Keratinocyte (primary cell): ENCODE results near the gene DGKZ. TPM values are rescaled to one million over a fixed set of nuclear protein-coding genes. Genes with fewer than 3 reads are reported as not detected.

Experiments used
- DNase-seq: peaks from one replicate; pipeline ENCODE4 v3.0.0-alpha.2; 2011; ENCODE audit warnings: low read depth, missing footprints, low spot score
- FAIRE-seq: peaks from 2 replicates; lab custom pipeline; 2011; peaks lifted over from hg19 to GRCh38; lab: Jason Lieb, UNC
- H2AFZ ChIP-seq: 2 replicates; pipeline ENCODE4 v1.6.0; 2012; ENCODE audit warnings: low read length, control low read depth, inconsistent platforms; ENCODE audit not compliant: control insufficient read depth
- H3K27ac ChIP-seq: 2 replicates; pipeline ENCODE4 v1.5.1; 2011; ENCODE audit warnings: low read length; ENCODE audit not compliant: control insufficient read depth, insufficient read depth
- H3K27me3 ChIP-seq: 3 replicates; pipeline ENCODE4 v1.6.0; 2011; ENCODE audit warnings: low read length; ENCODE audit not compliant: control insufficient read depth, insufficient read depth; ENCODE audit errors: extremely low read depth
- H3K36me3 ChIP-seq, 2 experiments: 2 replicates in 1 of 2; 3 replicates in 1 of 2; pipeline ENCODE4 v1.5.1; 2011; ENCODE audit warnings: low read length in 2 of 2, mild to moderate bottlenecking in 1 of 2; ENCODE audit not compliant: control insufficient read depth in 2 of 2, insufficient read depth in 2 of 2; ENCODE audit errors: extremely low read depth in 1 of 2
- H3K4me1 ChIP-seq: 3 replicates; pipeline ENCODE4 v1.5.1; 2011; ENCODE audit warnings: low read length; ENCODE audit not compliant: control insufficient read depth, insufficient read depth; ENCODE audit errors: extremely low read depth
- H3K4me2 ChIP-seq: 3 replicates; pipeline ENCODE4 v1.6.0; 2011; ENCODE audit warnings: low read depth, low read length; ENCODE audit not compliant: control insufficient read depth, insufficient read depth; ENCODE audit errors: extremely low read depth
- H3K4me3 ChIP-seq, 3 experiments: fragments of 200-600 bp in 1 of 3; sonication (generic) in 1 of 3; 2 replicates in 2 of 3; 3 replicates in 1 of 3; pipeline ENCODE4 v1.5.1; 2011 to 2016; ENCODE audit warnings: low read length in 3 of 3, mild to moderate bottlenecking in 3 of 3, control low read depth in 2 of 3, inconsistent platforms in 1 of 3, low read depth in 1 of 3, mixed read lengths in 1 of 3, mixed run types in 1 of 3, moderate library complexity in 1 of 3; ENCODE audit not compliant: control insufficient read depth in 2 of 3, insufficient read depth in 2 of 3; ENCODE audit errors: extremely low read depth in 1 of 3
- H3K79me2 ChIP-seq: 2 replicates; pipeline ENCODE4 v1.6.0; 2012; ENCODE audit warnings: low read length; ENCODE audit not compliant: control insufficient read depth, insufficient read depth
- H3K9ac ChIP-seq: 3 replicates; pipeline ENCODE4 v1.6.0; 2011; ENCODE audit warnings: low read length; ENCODE audit not compliant: control insufficient read depth, insufficient read depth; ENCODE audit errors: extremely low read depth
- H3K9me1 ChIP-seq: 3 replicates; pipeline ENCODE4 v1.6.0; 2011; ENCODE audit warnings: low read length; ENCODE audit not compliant: control insufficient read depth, insufficient read depth; ENCODE audit errors: extremely low read depth
- H3K9me3 ChIP-seq: 2 replicates; pipeline ENCODE4 v1.5.1; 2012; ENCODE audit warnings: low read depth, low read length; ENCODE audit not compliant: control insufficient read depth
- H4K20me1 ChIP-seq: 3 replicates; pipeline ENCODE4 v1.6.0; 2011; ENCODE audit warnings: low read length; ENCODE audit not compliant: control insufficient read depth, insufficient read depth; ENCODE audit errors: extremely low read depth
- CTCF ChIP-seq, 3 experiments: IDR thresholded peaks in 1 of 3; conservative IDR thresholded peaks in 1 of 3; optimal IDR thresholded peaks in 1 of 3; 2 replicates in 2 of 3; 3 replicates in 1 of 3; pipeline versions ENCODE3 to v1.5.1; 2011; ENCODE audit warnings: low read length in 3 of 3, mild to moderate bottlenecking in 3 of 3, moderate library complexity in 2 of 3, control low read depth in 1 of 3, inconsistent platforms in 1 of 3; ENCODE audit not compliant: insufficient read depth in 2 of 3; ENCODE audit errors: extremely low read depth in 1 of 3
- EZH2 ChIP-seq: IDR thresholded peaks from one replicate; pipeline ENCODE4 v1.6.1; 2012; ENCODE audit warnings: inconsistent platforms, mild to moderate bottlenecking, low read length, moderate library complexity
- dilution Hi-C: fragments of 300-500 bp; cut with MboI; formaldehyde crosslinking; loops from one replicate; pipeline ENCODE4 v1.7.0; 2020; ENCODE audit warnings: low sequenced_read_pairs; ENCODE audit not compliant: extremely low pct_ligation_motif_present
- polyA plus RNA-seq, 5 experiments: library from polyadenylated mRNA; depleted of rRNA in 3 of 5; stranded (reverse) in 3 of 5; stranded (forward) in 1 of 5; unstranded in 1 of 5; fragments of >200 nt; gene quantifications; 1 replicate in 1 of 5; 2 replicates in 3 of 5; 3 replicates in 1 of 5; pipeline versions ENCODE4 v1.2.1 to v1.2.3, GENCODE V29; 2011 to 2012; ENCODE audit warnings: missing spikeins in 2 of 5, low read depth in 1 of 5, low replicate concordance in 1 of 5

DGKZ gene
- polyA plus RNA-seq, 1 donor (not counting 4 experiments of a cell fraction or from before 2014, with no cell fraction given) = 23.3 TPM

- Histone ChIP-seq H3K4me1 (peaks cover 8% of the 10 kb centered on the region), H3K36me3 (peaks cover 11 to 15% of the 10 kb centered on the region in 2 experiments), H3K9ac (no peak overlapping the region), H3K27me3 (no peaks in the 10 kb centered on the region), H3K4me2 (no peak overlapping the region), H3K79me2 (peaks cover 67% of the 10 kb centered on the region), H2AFZ (no peak overlapping the region), H3K9me3 (no peaks in the 10 kb centered on the region), H3K4me3 (no peak overlapping the region), H3K9me1 (peaks cover 3% of the 10 kb centered on the region), H4K20me1 (peaks cover 14% of the 10 kb centered on the region), H3K27ac (no peak overlapping the region)
- FAIRE-seq (no peak), DNase-seq (no peak)
- TF ChIP-seq CTCF (optimal IDR thresholded peaks at IDR 0.05 in 1 of 3, IDR thresholded peaks at IDR 0.05 in 1 of 3, conservative IDR thresholded peaks at IDR 0.05 in 1 of 3; ENCODE audit: extremely low read depth in 1 of 3, insufficient read depth in 2 of 3, low read length in 3 of 3) = no peak
- no peak for TF ChIP-seq EZH2
- dilution Hi-C loops = no loop called here
Measured at GRCh38 chr11:46362156-46363030, 15.1 kb downstream of the DGKZ start.

GRCh38 chr11:46363031-46363407 lies 15.8 kb downstream of the DGKZ start:
- peaks cover 13 to 18% of the 10 kb centered on the region in 2 experiments for H3K36me3 ChIP-seq
- no peak overlapping the region for H3K4me2 ChIP-seq
- H3K4me1 ChIP-seq = peaks cover 3% of the 10 kb centered on the region
- no peak overlapping the region for H3K9ac ChIP-seq
- no peak for FAIRE-seq
- peaks cover 14% of the 10 kb centered on the region for H4K20me1 ChIP-seq
- no peaks in the 10 kb centered on the region for H3K9me3 ChIP-seq
- dilution Hi-C loops = no loop called here
- no peak overlapping the region for H3K4me3 ChIP-seq
- no peak overlapping the region for H3K27ac ChIP-seq
- H2AFZ ChIP-seq = no peak overlapping the region
- peaks cover 60% of the 10 kb centered on the region for H3K79me2 ChIP-seq
- no peaks in the 10 kb centered on the region for H3K27me3 ChIP-seq
- TF ChIP-seq CTCF (optimal IDR thresholded peaks at IDR 0.05 in 1 of 3, IDR thresholded peaks at IDR 0.05 in 1 of 3, conservative IDR thresholded peaks at IDR 0.05 in 1 of 3; ENCODE audit: extremely low read depth in 1 of 3, insufficient read depth in 2 of 3, low read length in 3 of 3) (no peak), EZH2 (no peak)
- peaks cover 3% of the 10 kb centered on the region for H3K9me1 ChIP-seq
- no peak for DNase-seq
